Lung (tissue), 12 donors: ENCODE results near the gene OR2W1. TPM values are rescaled to one million over a fixed set of nuclear protein-coding genes. Genes with fewer than 3 reads are reported as not detected.
A peak's percentile ranks its signal among the peaks of the same experiment; 100 is the strongest.

Source experiments
- ATAC-seq: fragments of 200-7000 bp; cut with Tn5 transposase; one replicate; pipeline ENCODE4 v1.9.1; 2020; ENCODE audit warnings: moderate number of reproducible peaks; ENCODE audit not compliant: insufficient read depth, low FRiP score
- DNase-seq, 3 donors: peaks; one replicate each; pipeline ENCODE4 v3.0.0-alpha.2; 2013 to 2017
- H3K27ac ChIP-seq, 2 donors: one replicate each; pipeline ENCODE4 v1.5.1; 2013; ENCODE audit warnings: mild to moderate bottlenecking in 2 of 2, moderate library complexity in 2 of 2, control low read depth in 1 of 2, inconsistent platforms in 1 of 2, low read depth in 1 of 2, low read length in 1 of 2
- H3K27me3 ChIP-seq, 3 donors: one replicate each; pipeline ENCODE4 v1.5.1; 2013; ENCODE audit warnings: low read length in 2 of 3; ENCODE audit not compliant: control insufficient read depth in 3 of 3, insufficient read depth in 3 of 3
- H3K36me3 ChIP-seq, 4 donors: one replicate each; pipeline ENCODE4 v1.5.1; 2013; ENCODE audit warnings: low read length in 4 of 4, mild to moderate bottlenecking in 1 of 4, moderate library complexity in 1 of 4; ENCODE audit not compliant: control insufficient read depth in 4 of 4, insufficient read depth in 4 of 4
- H3K4me1 ChIP-seq, 5 donors: one replicate each; pipeline ENCODE4 v1.5.1; 2013; ENCODE audit warnings: low read length in 5 of 5, mild to moderate bottlenecking in 2 of 5, moderate library complexity in 1 of 5; ENCODE audit not compliant: control insufficient read depth in 5 of 5, insufficient read depth in 5 of 5
- H3K4me3 ChIP-seq: one replicate; pipeline ENCODE4 v1.5.1; 2013; ENCODE audit warnings: mild to moderate bottlenecking, control low read depth, moderate library complexity
- H3K9ac ChIP-seq, 2 donors: one replicate each; pipeline ENCODE4 v1.5.1; 2013; ENCODE audit warnings: low read length in 2 of 2, control low read depth in 1 of 2; ENCODE audit not compliant: insufficient read depth in 1 of 2
- H3K9me3 ChIP-seq, 4 donors: one replicate each; pipeline ENCODE4 v1.5.1; 2013; ENCODE audit warnings: low read length in 3 of 4, mild to moderate bottlenecking in 1 of 4, moderate library complexity in 1 of 4; ENCODE audit not compliant: control insufficient read depth in 4 of 4, insufficient read depth in 3 of 4
- CTCF ChIP-seq: IDR thresholded peaks from 2 replicates; pipeline ENCODE4 v1.5.1; 2012; ENCODE audit warnings: mild to moderate bottlenecking; ENCODE audit errors: control extremely low read depth, extremely low read depth
- WGBS, 2 donors: extraction: QIAGEN DNeasy Blood & Tissue Kit; methylation state at CpG; one replicate each; pipeline ENCODE4 v1.1.7; 2013; 5-methylcytosine and 5-hydroxymethylcytosine counted together
- polyA plus RNA-seq, 2 donors: library from polyadenylated mRNA; stranded (reverse); fragments of 200-250 nt; gene quantifications; one replicate each; pipeline ENCODE4 v1.2.1, GENCODE V29; 2013
- total RNA-seq, 2 donors: library from RNA; depleted of rRNA in 1 of 2; stranded (reverse); fragments of >200 nt in 1 of 2; gene quantifications; one replicate each; pipeline ENCODE4 v1.2.1, GENCODE V29; 2014 to 2021
- donor health status: control.
- donor health status: control.
- donor health status: Bipolar disorder and iron deficiency.
- donor health status: healthy.
- donor health status: DM: yes; HTN: yes; CAD: no.

The OR2W1 gene
- total and polyA plus RNA-seq, 4 donors = not detected

- no peak within 1 kb of the TSS for H3K9ac ChIP-seq
- TF ChIP-seq CTCF = no peak
- peak within 1 kb of the TSS; percentile 72 for H3K4me3 ChIP-seq
- no peaks in the 10 kb centered on the region for H3K36me3 ChIP-seq
- peaks cover 0 to 7% (median 0%) of the 10 kb centered on the region in 3 donors for H3K27me3 ChIP-seq
- H3K27ac ChIP-seq = peak within 1 kb of the TSS in 1 of 2 donors; percentile 84
- no peaks in the 10 kb centered on the region for H3K9me3 ChIP-seq
- H3K4me1 ChIP-seq = peaks cover 0 to 7% (median 0%) of the 10 kb centered on the region in 5 donors
- ATAC-seq = peak; percentile 95
- WGBS, 2 donors = 8 to 12% methylated on average over 27 to 29 of the region's 29 CpGs
- peak; percentile 71 to 94 (median 86) for DNase-seq
These were observed 39.6 kb downstream of the OR2W1 start, which contains the start of gene ZNF311 for GRCh38 chr6:29005183-29005885. TSS of gene ZNF311 (minus strand) at chr6:29005315. CDS start at chr6:29003954, 1,361 bp downstream.

GRCh38 chr6:28996844-28997510, 48.0 kb downstream of the OR2W1 start:
- TF ChIP-seq CTCF = no peak

GRCh38 chr6:28995093-28995650, 49.8 kb downstream of the OR2W1 start:
- Histone ChIP-seq H3K9me3 (peaks cover 0 to 10% (median 2%) of the 10 kb centered on the region in 4 donors), H3K4me3 (no peak overlapping the region), H3K27ac (no peak overlapping the region), H3K4me1 (no peaks in the 10 kb centered on the region), H3K36me3 (peaks cover 0 to 5% (median 0%) of the 10 kb centered on the region in 4 donors), H3K9ac (no peak overlapping the region), H3K27me3 (no peaks in the 10 kb centered on the region)
- 93 to 95% methylated on average over 8 of the region's 8 CpGs for WGBS, 2 donors
- DNase-seq (no peak), ATAC-seq (no peak)
- no peak for TF ChIP-seq CTCF

More at GRCh38 chr6:28996844-28997510, 48.0 kb downstream of the OR2W1 start:
- 84 to 95% methylated on average over 2 of the region's 2 CpGs for WGBS, 2 donors
- DNase-seq (no peak), ATAC-seq (no peak)
- Histone ChIP-seq H3K9me3 (peaks cover 0 to 10% (median 2%) of the 10 kb centered on the region in 4 donors), H3K36me3 (peaks cover 0 to 5% (median 0%) of the 10 kb centered on the region in 4 donors), H3K4me1 (no peaks in the 10 kb centered on the region), H3K4me3 (no peak overlapping the region), H3K27ac (no peak overlapping the region), H3K27me3 (no peaks in the 10 kb centered on the region), H3K9ac (no peak overlapping the region)

Other genes with a start within 250 kb of the OR2W1 start
- 10 to 100 TPM; 47.0 to 81.9 TPM for gene TRIM27, start 121.2 kb downstream of the OR2W1 start, total RNA-seq
- gene TRIM27, start 121.2 kb downstream of the OR2W1 start, polyA plus RNA-seq = 10 to 100 TPM; 34.8 to 45.1 TPM
- gene ZNF311, start 39.9 kb downstream of the OR2W1 start, total RNA-seq = 1 to 10 TPM; 1.7 to 3.1 TPM
- 1 to 10 TPM in 1 of 2 donors, under 1 TPM in 1; 0.42 to 1.0 TPM for gene ZNF311, start 39.9 kb downstream of the OR2W1 start, polyA plus RNA-seq
- gene OR2B3, start 42.1 kb upstream of the OR2W1 start, total RNA-seq = not detected
- not detected for gene OR2B3, start 42.1 kb upstream of the OR2W1 start, polyA plus RNA-seq
- gene OR2J1, start 54.3 kb upstream of the OR2W1 start, total RNA-seq = not detected
- not detected for gene OR2J1, start 54.3 kb upstream of the OR2W1 start, polyA plus RNA-seq
- gene OR2J3, start 62.9 kb upstream of the OR2W1 start, total RNA-seq = under 1 TPM in 1 of 2 donors, not detected in 1; 0.06 TPM
- not detected for gene OR2J3, start 62.9 kb upstream of the OR2W1 start, polyA plus RNA-seq
- not detected for gene OR2J2, start 125.7 kb upstream of the OR2W1 start, total RNA-seq
- gene OR2J2, start 125.7 kb upstream of the OR2W1 start, polyA plus RNA-seq = not detected